ENCODE results near the gene NYAP2. TPM values are rescaled to one million over a fixed set of nuclear protein-coding genes. Genes with fewer than 3 reads are reported as not detected.
A peak's percentile ranks its signal among the peaks of the same experiment; 100 is the strongest.

NYAP2 gene
- total RNA-seq, 1 experiment from 2014 or later: not detected

DNA sequence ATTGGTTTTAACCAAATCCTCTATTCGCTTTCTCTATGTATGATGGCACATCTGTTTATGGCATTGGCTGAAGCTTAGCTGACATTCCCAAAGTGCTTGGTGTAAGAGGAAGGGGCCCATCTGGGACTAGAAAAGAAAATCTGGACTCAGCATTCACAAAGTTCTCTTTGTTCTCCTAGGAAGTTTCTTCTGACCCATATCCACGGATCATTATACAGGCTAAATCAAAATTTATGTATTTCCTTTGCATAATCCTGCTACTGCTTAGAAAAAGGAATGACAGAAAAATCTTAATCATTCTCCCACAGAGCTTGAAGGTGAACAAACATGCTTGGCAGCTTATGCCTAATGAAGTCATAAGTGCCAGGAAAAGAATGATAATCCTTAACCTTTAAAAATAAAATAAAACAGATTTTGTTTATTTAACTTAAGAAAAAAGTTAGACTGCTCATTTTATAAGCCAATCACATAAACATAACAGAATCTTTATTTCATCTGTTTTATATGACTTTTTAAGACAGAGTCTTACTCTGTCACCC, 88.4 kb downstream of the NYAP2 start:
- ChIA-PET CTCF (no interaction called here), POLR2A (ENCODE audit: low non-redundant PET) (no interaction called here)
- TF ChIP-seq, protein P1, sequence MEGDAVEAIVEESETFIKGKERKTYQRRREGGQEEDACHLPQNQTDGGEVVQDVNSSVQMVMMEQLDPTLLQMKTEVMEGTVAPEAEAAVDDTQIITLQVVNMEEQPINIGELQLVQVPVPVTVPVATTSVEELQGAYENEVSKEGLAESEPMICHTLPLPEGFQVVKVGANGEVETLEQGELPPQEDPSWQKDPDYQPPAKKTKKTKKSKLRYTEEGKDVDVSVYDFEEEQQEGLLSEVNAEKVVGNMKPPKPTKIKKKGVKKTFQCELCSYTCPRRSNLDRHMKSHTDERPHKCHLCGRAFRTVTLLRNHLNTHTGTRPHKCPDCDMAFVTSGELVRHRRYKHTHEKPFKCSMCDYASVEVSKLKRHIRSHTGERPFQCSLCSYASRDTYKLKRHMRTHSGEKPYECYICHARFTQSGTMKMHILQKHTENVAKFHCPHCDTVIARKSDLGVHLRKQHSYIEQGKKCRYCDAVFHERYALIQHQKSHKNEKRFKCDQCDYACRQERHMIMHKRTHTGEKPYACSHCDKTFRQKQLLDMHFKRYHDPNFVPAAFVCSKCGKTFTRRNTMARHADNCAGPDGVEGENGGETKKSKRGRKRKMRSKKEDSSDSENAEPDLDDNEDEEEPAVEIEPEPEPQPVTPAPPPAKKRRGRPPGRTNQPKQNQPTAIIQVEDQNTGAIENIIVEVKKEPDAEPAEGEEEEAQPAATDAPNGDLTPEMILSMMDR (conservative IDR thresholded peaks at IDR 0.05; ENCODE audit: low read depth, low read length): no peak
- Histone ChIP-seq H3K27ac (ENCODE audit: low read depth, low read length, poor library complexity, severe bottlenecking) (no peak overlapping the region), H3K9me3 (ENCODE audit: low read depth, low read length, poor library complexity, severe bottlenecking) (no peaks in the 10 kb centered on the region), H3K4me3 (ENCODE audit: low read depth, low read length, poor library complexity, severe bottlenecking) (no peak overlapping the region), H3K27me3 (replicated peaks; ENCODE audit: insufficient read depth, low read depth, low read length, poor library complexity) (no peaks in the 10 kb centered on the region), H3K4me1 (ENCODE audit: insufficient read depth, low read length, poor library complexity, severe bottlenecking) (no peaks in the 10 kb centered on the region), H3K36me3 (ENCODE audit: insufficient read depth, low read length, poor library complexity, severe bottlenecking) (no peaks in the 10 kb centered on the region)
- intact Hi-C loops (cut with micrococcal nuclease; ENCODE audit: unreplicated experiment): no loop called here
- DNase-seq (ENCODE audit: low spot score): peak; percentile 6
- no TSS peak for BruUV-seq (replicated peaks)

DNA sequence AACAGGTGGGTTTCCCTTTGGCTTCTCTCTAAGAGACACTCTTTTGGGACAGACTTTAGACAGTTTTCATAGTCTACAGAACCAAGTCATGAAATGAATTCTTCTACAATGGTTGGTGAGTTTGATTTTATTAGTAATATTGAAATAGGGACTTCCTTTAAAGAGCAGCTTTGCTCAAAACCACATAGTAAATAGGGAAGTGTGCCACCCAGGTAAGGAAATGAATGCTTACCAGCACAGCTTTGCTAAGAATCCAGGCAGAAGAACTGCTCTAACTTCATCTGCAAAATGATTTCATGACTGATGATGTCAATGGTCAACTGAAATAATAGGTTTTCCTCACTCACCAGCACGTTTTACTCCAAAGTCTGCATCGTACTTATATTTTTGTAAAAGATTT, 89.2 kb downstream of the NYAP2 start:
- no peak for DNase-seq (ENCODE audit: low spot score)
- ChIA-PET POLR2A (ENCODE audit: low non-redundant PET) (no interaction called here), CTCF (no interaction called here)
- intact Hi-C loops (cut with micrococcal nuclease; ENCODE audit: unreplicated experiment): no loop called here
- Histone ChIP-seq H3K9me3 (ENCODE audit: low read depth, low read length, poor library complexity, severe bottlenecking) (no peaks in the 10 kb centered on the region), H3K4me3 (ENCODE audit: low read depth, low read length, poor library complexity, severe bottlenecking) (no peak overlapping the region), H3K4me1 (ENCODE audit: insufficient read depth, low read length, poor library complexity, severe bottlenecking) (no peaks in the 10 kb centered on the region), H3K27ac (ENCODE audit: low read depth, low read length, poor library complexity, severe bottlenecking) (no peak overlapping the region), H3K36me3 (ENCODE audit: insufficient read depth, low read length, poor library complexity, severe bottlenecking) (no peaks in the 10 kb centered on the region), H3K27me3 (replicated peaks; ENCODE audit: insufficient read depth, low read depth, low read length, poor library complexity) (no peaks in the 10 kb centered on the region)
- BruUV-seq (replicated peaks): no TSS peak
- no peak for TF ChIP-seq EZH2 (IDR thresholded peaks at IDR 0.05; ENCODE audit: borderline replicate concordance, low read depth, low read length, poor library complexity, severe bottlenecking)
- TF ChIP-seq, protein P1 (conservative IDR thresholded peaks at IDR 0.05; ENCODE audit: low read depth, low read length): no peak

DNA sequence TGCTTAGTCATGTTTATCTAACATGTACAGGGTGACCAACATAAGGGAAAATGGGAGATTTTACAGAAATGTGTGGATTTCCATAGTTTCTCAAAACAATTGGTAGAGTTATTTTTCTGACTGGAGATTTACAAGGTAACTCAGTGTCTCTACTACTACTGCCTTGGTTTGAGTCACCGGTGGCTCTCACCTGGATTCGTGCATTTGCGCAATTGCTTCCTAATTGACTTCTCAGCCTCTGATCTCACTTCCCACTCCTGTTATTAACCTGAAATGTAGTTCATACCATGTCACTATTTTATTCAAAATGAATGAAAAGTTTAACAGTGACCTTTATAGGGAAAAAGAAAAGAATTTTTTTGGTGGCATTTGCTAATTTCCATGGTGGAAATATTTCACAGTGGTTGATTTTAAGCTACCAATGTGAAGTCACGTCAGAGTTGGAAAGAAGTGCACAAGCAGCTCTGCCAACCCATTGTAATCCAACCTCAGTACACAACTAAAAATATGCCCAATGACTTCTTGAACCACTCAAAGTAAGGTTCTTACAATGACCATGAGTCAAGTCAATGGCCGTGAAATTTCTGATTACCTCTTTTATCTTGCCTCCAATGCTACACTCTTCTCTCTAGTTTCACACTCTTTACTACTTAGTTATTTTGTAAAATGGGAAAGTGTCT, 94.0 kb downstream of the NYAP2 start:
- no peaks in the 10 kb centered on the region for H3K4me1 ChIP-seq (ENCODE audit: insufficient read depth, low read length, poor library complexity, severe bottlenecking)
- POLR2A ChIA-PET (ENCODE audit: low non-redundant PET): no interaction called here
- H3K27ac ChIP-seq (ENCODE audit: low read depth, low read length, poor library complexity, severe bottlenecking): no peak overlapping the region
- H3K27me3 ChIP-seq (replicated peaks; ENCODE audit: insufficient read depth, low read depth, low read length, poor library complexity): no peaks in the 10 kb centered on the region
- H3K9me3 ChIP-seq (ENCODE audit: low read depth, low read length, poor library complexity, severe bottlenecking): no peaks in the 10 kb centered on the region
- CTCF ChIA-PET: no interaction called here
- no peaks in the 10 kb centered on the region for H3K36me3 ChIP-seq (ENCODE audit: insufficient read depth, low read length, poor library complexity, severe bottlenecking)
- no TSS peak for BruUV-seq (replicated peaks)
- no peak overlapping the region for H3K4me3 ChIP-seq (ENCODE audit: low read depth, low read length, poor library complexity, severe bottlenecking)
- no peak for DNase-seq (ENCODE audit: low spot score)
- intact Hi-C loops (cut with micrococcal nuclease; ENCODE audit: unreplicated experiment): no loop called here
- TF ChIP-seq EZH2 (IDR thresholded peaks at IDR 0.05; ENCODE audit: borderline replicate concordance, low read depth, low read length, poor library complexity, severe bottlenecking): no peak
- TF ChIP-seq, protein P1 (conservative IDR thresholded peaks at IDR 0.05; ENCODE audit: low read depth, low read length): no peak

All from A673 (cell line).